SK-N-SH (cell line): ENCODE data around the gene MZF1. TPM values are rescaled to one million over a fixed set of nuclear protein-coding genes. Genes with fewer than 3 reads are reported as not detected.

Experiments used
- CTCF ChIA-PET: fragments of 300-600, 350-600 bp; formaldehyde crosslinking; extraction: SDS; loops from one replicate; lab custom pipeline; 2021; lab: Yijun Ruan, JAX
- POLR2A ChIA-PET: fragments of 350-600 bp; sonication (Branson Sonifier 250); formaldehyde crosslinking; extraction: SDS; loops from one replicate; lab custom pipeline; 2020; ENCODE audit warnings: antibody characterized with exemption, inconsistent platforms; lab: Yijun Ruan, JAX
- DNase-seq: peaks from one replicate; pipeline ENCODE4 v3.0.0; 2012
- H2AFZ ChIP-seq: fragments of 200-600 bp; sonication (generic); 2 replicates; pipeline ENCODE4 v1.8.1; 2016; ENCODE audit warnings: antibody characterized with exemption, mild to moderate bottlenecking, low read depth
- H3F3A ChIP-seq: fragments of 200-600 bp; sonication (generic); replicated peaks from 2 replicates; pipeline ENCODE3; 2016; ENCODE audit warnings: antibody characterized with exemption, mild to moderate bottlenecking; ENCODE audit not compliant: insufficient read depth
- H3K27ac ChIP-seq, 2 experiments: fragments of 200-500 bp in 1 of 2; fragments of 200-600 bp in 1 of 2; sonication (Bioruptor generic) in 1 of 2; sonication (generic), shearing (Covaris generic) in 1 of 2; 2 replicates each; pipeline versions ENCODE4 v1.5.1 to v1.6.1; 2014 to 2016; ENCODE audit warnings: low read depth in 2 of 2, inconsistent platforms in 1 of 2, low read length in 1 of 2, mild to moderate bottlenecking in 1 of 2, mixed read lengths in 1 of 2
- H3K27me3 ChIP-seq: fragments of 200-600 bp; sonication (generic), shearing (Covaris generic); 2 replicates; pipeline ENCODE4 v1.6.1; 2016; ENCODE audit warnings: mixed run types; ENCODE audit not compliant: insufficient read depth
- H3K36me3 ChIP-seq, 2 experiments: fragments of 200-500 bp in 1 of 2; fragments of 200-600 bp in 1 of 2; sonication (Bioruptor generic) in 1 of 2; sonication (generic) in 1 of 2; replicated peaks in 1 of 2; 2 replicates each; pipeline versions ENCODE3 to v1.5.1; 2014 to 2016; ENCODE audit warnings: low read length in 1 of 2, mild to moderate bottlenecking in 1 of 2; ENCODE audit not compliant: insufficient read depth in 2 of 2, control insufficient read depth in 1 of 2
- H3K4me1 ChIP-seq, 2 experiments: fragments of 200-500 bp in 1 of 2; fragments of 200-600 bp in 1 of 2; sonication (Bioruptor generic) in 1 of 2; sonication (generic), shearing (Covaris generic) in 1 of 2; 2 replicates each; pipeline versions ENCODE4 v1.5.1 to v1.6.1; 2014 to 2016; ENCODE audit warnings: low read depth in 1 of 2, low read length in 1 of 2, mixed run types in 1 of 2; ENCODE audit not compliant: insufficient read depth in 2 of 2, control insufficient read depth in 1 of 2
- H3K4me2 ChIP-seq: fragments of 200-600 bp; sonication (generic), shearing (Covaris generic); 2 replicates; pipeline ENCODE4 v1.6.1; 2017; ENCODE audit warnings: mixed run types
- H3K4me3 ChIP-seq, 2 experiments: fragments of 200-500 bp in 1 of 2; fragments of 200-600 bp in 1 of 2; sonication (Bioruptor generic) in 1 of 2; sonication (generic), shearing (Covaris generic) in 1 of 2; 2 replicates each; pipeline versions ENCODE4 v1.5.1 to v1.8.1; 2014 to 2016; ENCODE audit warnings: low read depth in 2 of 2, inconsistent platforms in 1 of 2, low read length in 1 of 2, mild to moderate bottlenecking in 1 of 2, mixed read lengths in 1 of 2, moderate library complexity in 1 of 2
- H3K79me2 ChIP-seq: fragments of 200-600 bp; sonication (generic); 2 replicates; pipeline ENCODE4 v1.8.1; 2017; ENCODE audit warnings: mild to moderate bottlenecking; ENCODE audit not compliant: insufficient read depth
- H3K9ac ChIP-seq: fragments of 200-600 bp; sonication (generic); 2 replicates; pipeline ENCODE4 v1.6.1; 2017; ENCODE audit warnings: mixed run types
- H3K9me2 ChIP-seq: fragments of 200-600 bp; sonication (generic); 2 replicates; pipeline ENCODE4 v1.6.1; 2017; ENCODE audit warnings: mixed run types
- H3K9me3 ChIP-seq: fragments of 200-600 bp; sonication (generic); 2 replicates; pipeline ENCODE4 v1.6.1; 2017; ENCODE audit warnings: mixed run types, mild to moderate bottlenecking, moderate library complexity
- H4K20me1 ChIP-seq: fragments of 200-600 bp; sonication (generic); 2 replicates; pipeline ENCODE4 v1.6.1; 2017; ENCODE audit warnings: mild to moderate bottlenecking, mixed run types; ENCODE audit not compliant: insufficient read depth
- CHD2 ChIP-seq: fragments of 150-350 bp; IDR thresholded peaks from 2 replicates; pipeline ENCODE4 v1.6.1; 2018; ENCODE audit warnings: low read length; ENCODE audit not compliant: partially characterized antibody
- ELF1 ChIP-seq: IDR thresholded peaks from 2 replicates; pipeline ENCODE4 v1.4.0; 2012
- EP300 ChIP-seq, 2 experiments: IDR thresholded peaks; 2 replicates each; pipeline versions ENCODE4 v1.4.0 to v1.6.1; 2012; ENCODE audit warnings: borderline replicate concordance in 1 of 2, low read depth in 1 of 2, low read length in 1 of 2
- FOSL2 ChIP-seq: IDR thresholded peaks from 2 replicates; pipeline ENCODE4 v1.4.0; 2012; ENCODE audit warnings: low read depth, mild to moderate bottlenecking, moderate library complexity, borderline replicate concordance
- FOXM1 ChIP-seq: IDR thresholded peaks from 2 replicates; pipeline ENCODE4 v1.4.0; 2012; ENCODE audit warnings: low read depth, mild to moderate bottlenecking
- MEF2A ChIP-seq: IDR thresholded peaks from 2 replicates; pipeline ENCODE4 v1.4.0; 2012; ENCODE audit warnings: low read depth, borderline replicate concordance
- MXI1 ChIP-seq: IDR thresholded peaks from 2 replicates; pipeline ENCODE4 v1.6.1; 2012; ENCODE audit warnings: mild to moderate bottlenecking, low read depth, low read length, improper control_type of control experiment
- RAD21 ChIP-seq: IDR thresholded peaks from 2 replicates; pipeline ENCODE4 v1.6.1; 2012; ENCODE audit warnings: mild to moderate bottlenecking, low read length
- RXRA ChIP-seq: IDR thresholded peaks from 2 replicates; pipeline ENCODE4 v1.4.0; 2012; ENCODE audit warnings: low read depth, mild to moderate bottlenecking, borderline replicate concordance
- TEAD4 ChIP-seq: IDR thresholded peaks from 2 replicates; pipeline ENCODE4 v1.4.0; 2012; ENCODE audit warnings: mild to moderate bottlenecking, borderline replicate concordance; ENCODE audit not compliant: insufficient read depth
- YY1 ChIP-seq: IDR thresholded peaks from 2 replicates; pipeline ENCODE4 v1.4.0; 2012; ENCODE audit warnings: low read depth, mild to moderate bottlenecking
- WGBS: methylation state at CpG from one replicate; pipeline ENCODE4 v1.1.6; 2017; ENCODE audit warnings: low lambda C conversion rate; 5-methylcytosine and 5-hydroxymethylcytosine counted together
- polyA plus RNA-seq, 3 experiments: library from polyadenylated mRNA; depleted of rRNA; stranded (reverse); fragments of >200 nt; gene quantifications; 2 replicates each; pipeline ENCODE4 v1.2.3, GENCODE V29; 2012
- TF ChIP-seq, protein P1 (sequence below): IDR thresholded peaks from 2 replicates; pipeline ENCODE4 v1.4.0; 2012; ENCODE audit warnings: low read depth
- TF ChIP-seq, protein P2 (sequence below): IDR thresholded peaks from 2 replicates; pipeline ENCODE4 v1.6.1; 2012; ENCODE audit warnings: mild to moderate bottlenecking, low read depth, low read length, moderate library complexity
- TF ChIP-seq, protein P3 (sequence below): fragments of 150-350 bp; IDR thresholded peaks from 2 replicates; pipeline ENCODE4 v1.6.1; 2017; ENCODE audit warnings: antibody characterized with exemption, low read length, low read depth, borderline replicate concordance
- TF ChIP-seq, protein P4 (sequence below): fragments of 150-350 bp; IDR thresholded peaks from 2 replicates; pipeline ENCODE4 v1.6.1; 2016; ENCODE audit warnings: mild to moderate bottlenecking, low read depth, low read length
- TF ChIP-seq, protein P5 (sequence below): IDR thresholded peaks from 2 replicates; pipeline ENCODE4 v1.4.0; 2012; ENCODE audit warnings: low read depth, borderline replicate concordance
- TF ChIP-seq, protein P6 (sequence below): fragments of 200-600 bp; sonication (generic); IDR thresholded peaks from 2 replicates; pipeline ENCODE4 v1.6.1; 2017; ENCODE audit warnings: antibody characterized with exemption, mild to moderate bottlenecking, moderate library complexity

MZF1 gene
- polyA plus RNA-seq, 1 of the 3 experiments (the other 2 are of a cell fraction): 31.8 TPM

DNA sequence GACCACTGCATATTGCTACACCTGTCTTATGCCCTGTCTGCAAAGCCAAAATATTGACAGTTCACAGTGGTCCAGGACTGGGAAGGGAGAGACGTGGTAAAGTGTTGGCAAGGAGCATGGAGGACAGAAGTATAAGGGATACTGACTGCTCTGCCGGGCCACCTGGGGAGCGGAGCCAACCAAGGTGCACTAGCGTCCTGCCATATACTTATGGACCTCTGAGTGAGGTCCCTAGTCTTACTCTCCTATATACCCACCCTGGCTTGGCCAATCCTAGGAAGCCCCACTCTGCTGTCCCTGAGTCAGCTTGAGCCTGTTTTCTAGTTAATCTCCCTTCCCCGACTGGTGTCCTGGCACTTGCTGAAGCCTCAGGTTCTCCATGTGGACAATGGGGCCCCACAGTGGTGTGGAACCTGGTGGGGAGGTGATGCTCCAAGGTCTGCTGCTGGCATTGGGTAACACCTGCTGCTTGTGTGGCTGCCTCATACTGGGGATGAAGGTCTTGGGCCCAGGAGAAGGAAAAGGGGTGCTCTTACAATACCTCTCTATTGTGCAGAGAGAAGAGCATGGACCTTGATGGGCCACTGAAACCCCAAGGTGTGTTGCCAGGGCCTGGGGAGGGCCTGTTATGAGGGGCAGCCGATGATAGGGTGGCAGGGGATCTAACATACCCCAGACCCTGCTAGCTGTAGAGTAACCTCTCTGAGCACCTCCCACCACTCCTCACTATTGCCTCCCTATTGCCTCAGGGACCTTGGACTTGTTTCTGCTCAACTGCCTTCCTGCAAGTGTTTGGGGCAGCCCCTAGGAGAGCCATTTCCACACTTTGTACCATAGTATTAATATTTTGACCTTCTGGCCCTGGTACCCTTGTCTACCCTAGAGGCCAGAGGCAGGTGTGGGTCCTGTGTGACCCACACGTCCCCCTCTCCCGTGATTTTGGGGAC lies 36.0 kb downstream of the MZF1 start:
- TF ChIP-seq EP300 (IDR thresholded peaks at IDR 0.05; ENCODE audit: borderline replicate concordance in 1 of 2, low read depth in 1 of 2, low read length in 1 of 2) (no peak), MEF2A (no peak), YY1 (no peak), RXRA (no peak), TEAD4 (no peak), FOSL2 (no peak), MXI1 (no peak), CHD2 (no peak), FOXM1 (no peak), RAD21 (no peak), ELF1 (no peak)
- TF ChIP-seq, protein P1, sequence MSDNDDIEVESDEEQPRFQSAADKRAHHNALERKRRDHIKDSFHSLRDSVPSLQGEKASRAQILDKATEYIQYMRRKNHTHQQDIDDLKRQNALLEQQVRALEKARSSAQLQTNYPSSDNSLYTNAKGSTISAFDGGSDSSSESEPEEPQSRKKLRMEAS: no peak
- TF ChIP-seq, protein P2, sequence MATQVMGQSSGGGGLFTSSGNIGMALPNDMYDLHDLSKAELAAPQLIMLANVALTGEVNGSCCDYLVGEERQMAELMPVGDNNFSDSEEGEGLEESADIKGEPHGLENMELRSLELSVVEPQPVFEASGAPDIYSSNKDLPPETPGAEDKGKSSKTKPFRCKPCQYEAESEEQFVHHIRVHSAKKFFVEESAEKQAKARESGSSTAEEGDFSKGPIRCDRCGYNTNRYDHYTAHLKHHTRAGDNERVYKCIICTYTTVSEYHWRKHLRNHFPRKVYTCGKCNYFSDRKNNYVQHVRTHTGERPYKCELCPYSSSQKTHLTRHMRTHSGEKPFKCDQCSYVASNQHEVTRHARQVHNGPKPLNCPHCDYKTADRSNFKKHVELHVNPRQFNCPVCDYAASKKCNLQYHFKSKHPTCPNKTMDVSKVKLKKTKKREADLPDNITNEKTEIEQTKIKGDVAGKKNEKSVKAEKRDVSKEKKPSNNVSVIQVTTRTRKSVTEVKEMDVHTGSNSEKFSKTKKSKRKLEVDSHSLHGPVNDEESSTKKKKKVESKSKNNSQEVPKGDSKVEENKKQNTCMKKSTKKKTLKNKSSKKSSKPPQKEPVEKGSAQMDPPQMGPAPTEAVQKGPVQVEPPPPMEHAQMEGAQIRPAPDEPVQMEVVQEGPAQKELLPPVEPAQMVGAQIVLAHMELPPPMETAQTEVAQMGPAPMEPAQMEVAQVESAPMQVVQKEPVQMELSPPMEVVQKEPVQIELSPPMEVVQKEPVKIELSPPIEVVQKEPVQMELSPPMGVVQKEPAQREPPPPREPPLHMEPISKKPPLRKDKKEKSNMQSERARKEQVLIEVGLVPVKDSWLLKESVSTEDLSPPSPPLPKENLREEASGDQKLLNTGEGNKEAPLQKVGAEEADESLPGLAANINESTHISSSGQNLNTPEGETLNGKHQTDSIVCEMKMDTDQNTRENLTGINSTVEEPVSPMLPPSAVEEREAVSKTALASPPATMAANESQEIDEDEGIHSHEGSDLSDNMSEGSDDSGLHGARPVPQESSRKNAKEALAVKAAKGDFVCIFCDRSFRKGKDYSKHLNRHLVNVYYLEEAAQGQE: no peak
- TF ChIP-seq, protein P3, sequence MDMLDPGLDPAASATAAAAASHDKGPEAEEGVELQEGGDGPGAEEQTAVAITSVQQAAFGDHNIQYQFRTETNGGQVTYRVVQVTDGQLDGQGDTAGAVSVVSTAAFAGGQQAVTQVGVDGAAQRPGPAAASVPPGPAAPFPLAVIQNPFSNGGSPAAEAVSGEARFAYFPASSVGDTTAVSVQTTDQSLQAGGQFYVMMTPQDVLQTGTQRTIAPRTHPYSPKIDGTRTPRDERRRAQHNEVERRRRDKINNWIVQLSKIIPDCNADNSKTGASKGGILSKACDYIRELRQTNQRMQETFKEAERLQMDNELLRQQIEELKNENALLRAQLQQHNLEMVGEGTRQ: no peak
- TF ChIP-seq, protein P4, sequence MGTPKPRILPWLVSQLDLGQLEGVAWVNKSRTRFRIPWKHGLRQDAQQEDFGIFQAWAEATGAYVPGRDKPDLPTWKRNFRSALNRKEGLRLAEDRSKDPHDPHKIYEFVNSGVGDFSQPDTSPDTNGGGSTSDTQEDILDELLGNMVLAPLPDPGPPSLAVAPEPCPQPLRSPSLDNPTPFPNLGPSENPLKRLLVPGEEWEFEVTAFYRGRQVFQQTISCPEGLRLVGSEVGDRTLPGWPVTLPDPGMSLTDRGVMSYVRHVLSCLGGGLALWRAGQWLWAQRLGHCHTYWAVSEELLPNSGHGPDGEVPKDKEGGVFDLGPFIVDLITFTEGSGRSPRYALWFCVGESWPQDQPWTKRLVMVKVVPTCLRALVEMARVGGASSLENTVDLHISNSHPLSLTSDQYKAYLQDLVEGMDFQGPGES: no peak
- TF ChIP-seq, protein P5, sequence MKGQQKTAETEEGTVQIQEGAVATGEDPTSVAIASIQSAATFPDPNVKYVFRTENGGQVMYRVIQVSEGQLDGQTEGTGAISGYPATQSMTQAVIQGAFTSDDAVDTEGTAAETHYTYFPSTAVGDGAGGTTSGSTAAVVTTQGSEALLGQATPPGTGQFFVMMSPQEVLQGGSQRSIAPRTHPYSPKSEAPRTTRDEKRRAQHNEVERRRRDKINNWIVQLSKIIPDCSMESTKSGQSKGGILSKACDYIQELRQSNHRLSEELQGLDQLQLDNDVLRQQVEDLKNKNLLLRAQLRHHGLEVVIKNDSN: no peak
- TF ChIP-seq, protein P6, sequence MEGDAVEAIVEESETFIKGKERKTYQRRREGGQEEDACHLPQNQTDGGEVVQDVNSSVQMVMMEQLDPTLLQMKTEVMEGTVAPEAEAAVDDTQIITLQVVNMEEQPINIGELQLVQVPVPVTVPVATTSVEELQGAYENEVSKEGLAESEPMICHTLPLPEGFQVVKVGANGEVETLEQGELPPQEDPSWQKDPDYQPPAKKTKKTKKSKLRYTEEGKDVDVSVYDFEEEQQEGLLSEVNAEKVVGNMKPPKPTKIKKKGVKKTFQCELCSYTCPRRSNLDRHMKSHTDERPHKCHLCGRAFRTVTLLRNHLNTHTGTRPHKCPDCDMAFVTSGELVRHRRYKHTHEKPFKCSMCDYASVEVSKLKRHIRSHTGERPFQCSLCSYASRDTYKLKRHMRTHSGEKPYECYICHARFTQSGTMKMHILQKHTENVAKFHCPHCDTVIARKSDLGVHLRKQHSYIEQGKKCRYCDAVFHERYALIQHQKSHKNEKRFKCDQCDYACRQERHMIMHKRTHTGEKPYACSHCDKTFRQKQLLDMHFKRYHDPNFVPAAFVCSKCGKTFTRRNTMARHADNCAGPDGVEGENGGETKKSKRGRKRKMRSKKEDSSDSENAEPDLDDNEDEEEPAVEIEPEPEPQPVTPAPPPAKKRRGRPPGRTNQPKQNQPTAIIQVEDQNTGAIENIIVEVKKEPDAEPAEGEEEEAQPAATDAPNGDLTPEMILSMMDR: no peak

More for the DNA sequence above, 36.0 kb downstream of the MZF1 start:
- no peaks in the 10 kb centered on the region for H3K9me2 ChIP-seq
- ChIA-PET CTCF (no interaction called here), POLR2A (no interaction called here)
- no peaks in the 10 kb centered on the region for H3F3A ChIP-seq
- no peaks in the 10 kb centered on the region for H4K20me1 ChIP-seq
- peaks cover 2% of the 10 kb centered on the region; the same call in 1 of the 2 replicates for H3K27me3 ChIP-seq
- WGBS: 70% methylated on average over 8 of the region's 8 CpGs
- no peaks in the 10 kb centered on the region for H3K9me3 ChIP-seq
- no peak overlapping the region for H3K4me3 ChIP-seq
- H3K27ac ChIP-seq: no peak overlapping the region
- no peak overlapping the region for H3K4me2 ChIP-seq
- H2AFZ ChIP-seq: no peak overlapping the region
- no peak for DNase-seq
- no peak overlapping the region for H3K9ac ChIP-seq
- no peaks in the 10 kb centered on the region for H3K79me2 ChIP-seq
- no peaks in the 10 kb centered on the region for H3K36me3 ChIP-seq
- H3K4me1 ChIP-seq: no peaks in the 10 kb centered on the region
